AG04450 (cell line): Measurements from ENCODE around the gene FECH. TPM values are rescaled to one million over a fixed set of nuclear protein-coding genes. Genes with fewer than 3 reads are reported as not detected.

Experiments
- CTCF ChIA-PET: fragments of 300-600, 350-600 bp; formaldehyde crosslinking; extraction: SDS; loops from one replicate; lab custom pipeline; 2022; ENCODE audit warnings: antibody characterized with exemption, inconsistent platforms; lab: Charles Lee
- POLR2A ChIA-PET: fragments of 350-600 bp; formaldehyde crosslinking; extraction: SDS; loops from one replicate; lab custom pipeline; 2021; ENCODE audit warnings: antibody characterized with exemption, inconsistent platforms; lab: Yijun Ruan, JAX
- DNase-seq: peaks from one replicate; pipeline ENCODE4 v3.0.0-alpha.2; 2011; ENCODE audit warnings: low read depth, low spot score
- H3K27ac ChIP-seq: one replicate; pipeline ENCODE4 v1.5.1; 2012; ENCODE audit warnings: low read depth, low read length, control low read depth
- H3K27me3 ChIP-seq: one replicate; pipeline ENCODE4 v1.6.0; 2012; ENCODE audit warnings: low read length; ENCODE audit not compliant: control insufficient read depth, insufficient read depth
- H3K4me3 ChIP-seq: 2 replicates; pipeline ENCODE4 v1.5.1; 2011; ENCODE audit warnings: mild to moderate bottlenecking, low read depth, low read length, control low read depth
- H3K9me3 ChIP-seq: 2 replicates; pipeline ENCODE4 v1.5.1; 2012; ENCODE audit warnings: low read length; ENCODE audit not compliant: control insufficient read depth, insufficient read depth
- CTCF ChIP-seq: IDR thresholded peaks from 2 replicates; pipeline ENCODE4 v1.5.1; 2011; ENCODE audit warnings: low read depth, low read length, control low read depth, inconsistent platforms
- polyA plus RNA-seq: library from polyadenylated mRNA; depleted of rRNA; stranded (reverse); fragments of >200 nt; gene quantifications from 2 replicates; pipeline ENCODE4 v1.2.3, GENCODE V29; 2011; rRNA removed

Gene FECH
- polyA plus RNA-seq, 1 experiment = 65.3 TPM

DNA sequence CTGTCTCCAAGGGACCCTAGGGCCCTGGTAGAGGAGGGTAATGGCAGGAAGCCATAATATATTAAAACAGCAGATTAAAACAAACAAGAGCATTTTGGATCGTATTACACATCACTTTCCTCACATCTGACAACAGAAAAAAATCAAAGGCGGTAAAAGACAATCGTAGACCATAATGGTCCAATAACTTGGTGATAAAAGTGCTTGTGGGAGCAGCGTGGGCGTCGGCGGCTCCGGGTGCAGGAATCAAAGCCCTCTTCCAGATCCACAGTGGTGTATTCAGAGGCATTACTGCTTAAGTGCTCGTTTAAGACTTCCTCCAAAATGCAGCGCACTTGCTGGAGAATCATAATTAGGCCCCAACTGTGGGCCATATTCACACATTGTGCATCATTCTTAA, 68.0 kb downstream of the FECH start:
- ChIA-PET POLR2A (no interaction called here), CTCF (no interaction called here)
- H3K27ac ChIP-seq = no peak overlapping the region
- no peaks in the 10 kb centered on the region for H3K27me3 ChIP-seq
- H3K4me3 ChIP-seq = no peak overlapping the region
- no peak for TF ChIP-seq CTCF
- DNase-seq = no peak
- no peaks in the 10 kb centered on the region for H3K9me3 ChIP-seq

GRCh38 chr18:57516056-57516455, 70.4 kb downstream of the FECH start:
- H3K27me3 ChIP-seq = no peaks in the 10 kb centered on the region
- ChIA-PET CTCF (interaction anchor here (0.6 kb wide), 1 partner anchor 17 kb away, joined by 3 read pairs; no protein-coding TSS in a partner anchor), POLR2A (no interaction called here)
- DNase-seq = no peak
- H3K9me3 ChIP-seq = no peaks in the 10 kb centered on the region
- no peak overlapping the region for H3K27ac ChIP-seq
- no peak for TF ChIP-seq CTCF
- no peak overlapping the region for H3K4me3 ChIP-seq

DNA sequence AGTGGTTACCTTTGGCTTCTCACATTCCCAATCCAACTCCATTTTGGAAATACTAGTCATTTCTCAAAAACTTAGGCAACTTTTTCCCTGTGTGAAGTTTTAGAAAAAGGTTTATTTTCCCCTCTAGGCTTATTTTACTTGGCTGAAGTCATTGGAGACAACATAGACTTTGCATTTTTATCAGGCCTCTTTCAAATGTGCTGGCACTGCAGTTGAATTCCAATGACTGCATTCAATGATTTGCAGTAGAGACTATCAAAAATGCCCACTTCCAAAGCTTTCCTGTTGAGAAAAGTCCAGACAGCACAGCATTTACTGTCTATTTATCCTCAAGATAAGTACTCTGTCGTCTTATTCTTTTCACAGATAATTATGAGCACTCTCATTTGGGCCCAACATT, 81.3 kb downstream of the FECH start:
- CTCF ChIA-PET = no interaction called here
- TF ChIP-seq CTCF = no peak
- no peak for DNase-seq
- Histone ChIP-seq H3K9me3 (no peaks in the 10 kb centered on the region), H3K27me3 (peaks cover 13% of the 10 kb centered on the region), H3K27ac (no peak overlapping the region), H3K4me3 (no peak overlapping the region)
- POLR2A ChIA-PET = no interaction called here

DNA sequence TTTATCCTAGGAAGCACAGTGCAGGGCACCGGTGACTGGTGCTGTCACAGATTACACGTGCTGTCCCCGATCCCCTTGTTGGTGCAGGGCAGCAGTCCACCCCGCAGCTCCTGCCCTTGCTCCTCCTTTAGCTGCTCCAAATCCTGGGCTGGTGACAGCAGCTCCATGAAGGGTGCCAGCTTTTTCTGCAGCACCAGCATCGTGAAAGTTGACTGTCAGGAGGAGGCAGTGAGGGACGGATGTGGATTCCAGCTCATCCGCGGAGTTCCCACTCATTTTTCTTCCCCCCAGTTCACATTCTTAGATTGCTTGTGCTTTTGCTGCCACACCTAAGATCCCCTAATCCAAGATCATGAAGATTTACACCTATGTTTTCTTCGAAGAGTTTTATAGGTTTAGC, 83.9 kb downstream of the FECH start:
- no peak overlapping the region for H3K27ac ChIP-seq
- H3K9me3 ChIP-seq = no peaks in the 10 kb centered on the region
- peaks cover 13% of the 10 kb centered on the region for H3K27me3 ChIP-seq
- ChIA-PET POLR2A (no interaction called here), CTCF (no interaction called here)
- H3K4me3 ChIP-seq = no peak overlapping the region
- DNase-seq = no peak
- no peak for TF ChIP-seq CTCF

DNA sequence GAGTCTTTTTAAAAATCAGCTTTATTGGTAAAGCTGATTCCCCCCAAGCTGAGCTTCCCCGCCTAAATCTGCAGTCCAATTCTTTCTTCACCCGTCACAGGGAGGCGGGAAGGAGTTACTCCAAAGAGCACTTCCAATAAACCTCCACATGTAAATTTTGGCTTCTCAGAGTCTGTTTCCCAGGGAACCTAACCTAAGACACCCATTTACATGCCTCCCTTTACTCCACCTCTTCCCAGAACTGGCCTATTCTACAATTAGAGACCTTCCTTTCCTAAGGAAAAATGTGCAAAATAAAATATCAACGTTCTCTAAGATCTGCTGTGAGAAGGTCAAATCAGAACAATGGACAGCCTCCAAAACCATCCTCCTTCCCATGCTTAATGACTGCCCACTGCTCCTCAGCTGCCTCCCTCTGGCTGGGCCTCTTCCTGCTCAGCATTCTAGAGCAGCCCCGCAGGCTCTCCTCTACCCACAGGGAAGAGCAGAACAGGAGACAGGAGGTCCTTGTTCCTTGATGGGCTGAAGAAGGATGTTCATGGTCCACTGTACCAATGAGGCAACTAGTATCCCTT, 87.7 kb downstream of the FECH start:
- CTCF ChIA-PET = no interaction called here

More for the DNA sequence above, 87.7 kb downstream of the FECH start:
- DNase-seq = no peak
- H3K9me3 ChIP-seq = no peaks in the 10 kb centered on the region
- H3K27me3 ChIP-seq = peaks cover 3% of the 10 kb centered on the region
- POLR2A ChIA-PET = no interaction called here
- no peak for TF ChIP-seq CTCF
- H3K27ac ChIP-seq = no peak overlapping the region
- no peak overlapping the region for H3K4me3 ChIP-seq

Other genes starting within 250 kb of the FECH start
- gene ST8SIA3, start 234.1 kb downstream of the FECH start, polyA plus RNA-seq = not detected in 2 replicates
- gene ONECUT2, start 151.3 kb downstream of the FECH start, polyA plus RNA-seq = 0.01 TPM in 1 of 2 replicates, not detected in the other
- gene NARS1, start 35.1 kb upstream of the FECH start, polyA plus RNA-seq = 199 and 253 TPM in 2 replicates
- 59.8 and 77.6 TPM in 2 replicates for gene ATP8B1, start 216.6 kb upstream of the FECH start, polyA plus RNA-seq